Measurements from ENCODE around the gene ADNP. TPM values are rescaled to one million over a fixed set of nuclear protein-coding genes. Genes with fewer than 3 reads are reported as not detected.
"Not testable (repeated sequence)": the region's sequence is repeated elsewhere in the genome, so short reads cannot be mapped to it uniquely, and the experiment has no call there.

ADNP gene
- total RNA-seq, result 132 and 140 TPM in 2 replicates
- long read RNA-seq, full-length matches to known transcripts, result 3 of 71 reads
- long read RNA-seq, partial matches to known transcripts, result 2 of 71 reads
- long read RNA-seq, other reads (novel, unspliced or antisense), result 66 of 71 reads

GRCh38 chr20:50931306-50932015, at the start of gene ADNP:
ADNP (minus strand) TSS chr20:50931437; CDS start chr20:50903996, 27,441 bp downstream.
- H3K27me3 Mint-ChIP-seq (ENCODE audit: low read depth), result peaks cover 15% of the 10 kb centered on the region
- peak; percentile 87 for DNase-seq (ENCODE audit: low read depth, low spot score)
- peak within 1 kb of the TSS; percentile 100 for H3K27ac Mint-ChIP-seq (ENCODE audit: unreplicated experiment)
- H3K4me1 Mint-ChIP-seq, result peaks cover 35% of the 10 kb centered on the region
- H3K9me3 Mint-ChIP-seq, result peaks cover 3% of the 10 kb centered on the region
- peak within 1 kb of the TSS; percentile 100 for H3K4me3 Mint-ChIP-seq
- TF ChIP-seq, protein P1, sequence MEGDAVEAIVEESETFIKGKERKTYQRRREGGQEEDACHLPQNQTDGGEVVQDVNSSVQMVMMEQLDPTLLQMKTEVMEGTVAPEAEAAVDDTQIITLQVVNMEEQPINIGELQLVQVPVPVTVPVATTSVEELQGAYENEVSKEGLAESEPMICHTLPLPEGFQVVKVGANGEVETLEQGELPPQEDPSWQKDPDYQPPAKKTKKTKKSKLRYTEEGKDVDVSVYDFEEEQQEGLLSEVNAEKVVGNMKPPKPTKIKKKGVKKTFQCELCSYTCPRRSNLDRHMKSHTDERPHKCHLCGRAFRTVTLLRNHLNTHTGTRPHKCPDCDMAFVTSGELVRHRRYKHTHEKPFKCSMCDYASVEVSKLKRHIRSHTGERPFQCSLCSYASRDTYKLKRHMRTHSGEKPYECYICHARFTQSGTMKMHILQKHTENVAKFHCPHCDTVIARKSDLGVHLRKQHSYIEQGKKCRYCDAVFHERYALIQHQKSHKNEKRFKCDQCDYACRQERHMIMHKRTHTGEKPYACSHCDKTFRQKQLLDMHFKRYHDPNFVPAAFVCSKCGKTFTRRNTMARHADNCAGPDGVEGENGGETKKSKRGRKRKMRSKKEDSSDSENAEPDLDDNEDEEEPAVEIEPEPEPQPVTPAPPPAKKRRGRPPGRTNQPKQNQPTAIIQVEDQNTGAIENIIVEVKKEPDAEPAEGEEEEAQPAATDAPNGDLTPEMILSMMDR (conservative IDR thresholded peaks at IDR 0.05), result peak; percentile 71
- H3K36me3 Mint-ChIP-seq (ENCODE audit: low read depth), result peaks cover 26% of the 10 kb centered on the region

- H3K4me3 Mint-ChIP-seq, result no peak overlapping the region
- TF ChIP-seq, protein P1 (conservative IDR thresholded peaks at IDR 0.05), result no peak
- DNase-seq (ENCODE audit: low read depth, low spot score), result no peak
- no peaks in the 10 kb centered on the region for H3K9me3 Mint-ChIP-seq
- H3K27ac Mint-ChIP-seq (ENCODE audit: unreplicated experiment), result no peak overlapping the region
- H3K36me3 Mint-ChIP-seq (ENCODE audit: low read depth), result no peaks in the 10 kb centered on the region
- peaks cover 33% of the 10 kb centered on the region for H3K27me3 Mint-ChIP-seq (ENCODE audit: low read depth)
- H3K4me1 Mint-ChIP-seq, result peaks cover 18% of the 10 kb centered on the region
These were observed 48.9 kb upstream of the ADNP start for GRCh38 chr20:50980071-50980681.

DNA sequence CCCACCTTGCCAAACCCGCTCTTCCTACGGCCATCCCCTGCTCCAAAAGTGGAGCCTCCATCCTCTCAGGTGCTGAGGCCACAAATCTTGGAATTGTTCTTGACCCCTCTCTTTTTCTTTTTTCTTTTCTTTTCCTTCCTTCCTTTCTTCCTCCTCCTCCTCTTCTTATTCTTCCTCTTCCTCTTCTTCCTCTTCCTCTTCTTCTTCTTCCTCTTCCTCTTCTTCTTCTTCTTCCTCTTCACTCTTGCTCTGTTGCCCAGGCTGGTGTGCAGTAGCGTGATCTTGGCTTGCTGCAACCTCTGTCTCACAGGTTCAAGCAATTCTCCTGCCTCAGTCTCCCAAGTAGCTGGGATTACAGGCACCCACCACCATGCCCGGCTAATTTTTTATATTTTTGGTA, 47.3 kb upstream of the ADNP start:
- Mint-ChIP-seq H3K27ac (ENCODE audit: unreplicated experiment) (peak overlapping the region; percentile 7), H3K4me1 (peaks cover 18% of the 10 kb centered on the region), H3K27me3 (ENCODE audit: low read depth) (peaks cover 22% of the 10 kb centered on the region)
- H3K9me3 Mint-ChIP-seq; H3K36me3 Mint-ChIP-seq (ENCODE audit: low read depth); H3K4me3 Mint-ChIP-seq; DNase-seq (ENCODE audit: low read depth, low spot score): not testable (repeated sequence)

DNA sequence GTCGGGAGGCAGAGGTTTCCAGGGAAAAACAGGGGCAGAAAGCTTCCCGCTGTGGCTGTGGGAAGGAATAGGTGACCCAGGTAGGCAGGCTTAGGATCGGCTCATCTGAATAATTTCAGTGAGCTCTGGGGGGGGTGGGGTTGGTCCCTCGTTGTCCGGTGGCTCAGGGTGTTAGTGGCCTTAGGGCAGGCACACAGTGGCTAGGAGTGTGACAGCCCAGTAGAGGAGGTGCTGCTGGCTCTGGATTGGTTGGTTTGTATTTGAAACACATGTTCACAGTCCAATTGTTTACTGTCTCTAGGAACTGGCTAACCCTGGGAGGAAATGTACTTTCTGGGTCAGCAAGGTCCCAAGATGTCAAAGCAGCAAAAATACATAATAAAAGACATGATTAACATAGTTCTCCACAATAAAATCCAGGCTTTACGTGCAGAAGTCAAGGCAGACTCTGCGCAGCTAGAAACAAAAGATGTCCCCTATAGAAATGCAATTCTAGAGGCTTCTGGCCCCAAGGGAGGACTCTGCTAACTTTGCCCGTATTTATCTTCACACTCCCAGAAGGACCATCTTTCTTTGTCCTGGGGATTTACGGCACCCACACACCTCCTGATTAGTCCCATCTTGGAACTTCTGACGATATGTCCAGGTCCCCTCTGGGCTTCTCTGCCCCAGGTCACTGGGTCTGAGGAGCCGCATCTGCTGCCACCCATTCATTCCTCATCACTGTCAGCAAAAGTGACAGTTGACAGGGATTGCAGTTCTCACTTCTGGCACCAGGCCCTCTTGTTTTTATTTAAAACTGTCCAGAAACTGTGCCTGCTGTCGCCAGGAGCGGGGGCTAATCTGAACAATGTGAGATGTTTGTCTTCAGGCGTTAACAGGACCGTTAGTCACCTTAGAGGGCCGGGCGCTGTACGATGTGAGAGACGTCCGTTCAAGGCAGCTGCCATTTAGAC, 46.1 kb upstream of the ADNP start:
- no peaks in the 10 kb centered on the region for H3K36me3 Mint-ChIP-seq (ENCODE audit: low read depth)
- peaks cover 19% of the 10 kb centered on the region for H3K27me3 Mint-ChIP-seq (ENCODE audit: low read depth)
- H3K4me3 Mint-ChIP-seq, result no peak overlapping the region
- TF ChIP-seq, protein P1 (conservative IDR thresholded peaks at IDR 0.05), result no peak
- peaks cover 2% of the 10 kb centered on the region for H3K9me3 Mint-ChIP-seq
- peak overlapping the region; percentile 53 for H3K27ac Mint-ChIP-seq (ENCODE audit: unreplicated experiment)
- no peak for DNase-seq (ENCODE audit: low read depth, low spot score)
- H3K4me1 Mint-ChIP-seq, result peaks cover 18% of the 10 kb centered on the region

GRCh38 chr20:50975701-50976330, 44.6 kb upstream of the ADNP start:
- H3K4me1 Mint-ChIP-seq, result peaks cover 14% of the 10 kb centered on the region
- no peak overlapping the region for H3K27ac Mint-ChIP-seq (ENCODE audit: unreplicated experiment)
- no peak for DNase-seq (ENCODE audit: low read depth, low spot score)
- H3K9me3 Mint-ChIP-seq, result peaks cover 2% of the 10 kb centered on the region
- H3K4me3 Mint-ChIP-seq, result no peak overlapping the region
- H3K36me3 Mint-ChIP-seq (ENCODE audit: low read depth), result no peaks in the 10 kb centered on the region
- TF ChIP-seq, protein P1 (conservative IDR thresholded peaks at IDR 0.05), result no peak
- H3K27me3 Mint-ChIP-seq (ENCODE audit: low read depth), result peaks cover 18% of the 10 kb centered on the region
